Measurements from ENCODE around the gene RHOBTB3.

Gene RHOBTB3

DNA sequence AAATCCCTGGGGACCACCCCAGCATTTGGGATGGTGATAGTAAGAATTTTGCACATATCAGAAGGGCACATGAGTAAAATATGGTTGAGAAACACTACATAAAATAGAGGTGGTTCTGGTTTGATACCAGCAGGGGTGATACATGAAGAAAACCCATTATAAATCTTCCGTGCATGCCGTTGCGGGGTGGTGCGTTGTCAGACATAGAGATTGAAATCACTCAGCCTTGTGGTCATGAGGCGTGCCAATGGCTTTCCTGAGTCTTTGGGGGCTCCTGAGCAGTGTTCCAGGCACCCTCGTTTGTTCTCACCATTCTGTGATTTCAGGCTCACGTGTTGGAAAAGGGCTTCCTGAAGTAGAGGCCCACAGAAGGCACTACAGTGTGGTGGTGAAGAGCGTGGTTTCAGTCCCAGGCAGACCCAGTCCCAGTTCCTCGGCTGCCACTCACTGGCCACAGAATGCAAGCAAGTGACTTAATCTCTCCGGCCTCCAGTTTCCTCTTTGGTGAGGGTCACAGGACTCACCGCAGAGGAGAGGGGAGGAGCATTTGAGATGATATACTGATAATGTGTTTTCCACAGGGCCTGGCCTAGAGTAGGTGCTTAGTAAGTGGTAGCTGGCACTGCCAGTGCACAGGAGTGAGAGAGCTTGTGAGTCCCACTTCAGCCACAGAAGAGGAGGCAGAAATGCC lies 111.9 kb downstream of the RHOBTB3 start:
- DNase-seq, result peak; percentile 64

DNA sequence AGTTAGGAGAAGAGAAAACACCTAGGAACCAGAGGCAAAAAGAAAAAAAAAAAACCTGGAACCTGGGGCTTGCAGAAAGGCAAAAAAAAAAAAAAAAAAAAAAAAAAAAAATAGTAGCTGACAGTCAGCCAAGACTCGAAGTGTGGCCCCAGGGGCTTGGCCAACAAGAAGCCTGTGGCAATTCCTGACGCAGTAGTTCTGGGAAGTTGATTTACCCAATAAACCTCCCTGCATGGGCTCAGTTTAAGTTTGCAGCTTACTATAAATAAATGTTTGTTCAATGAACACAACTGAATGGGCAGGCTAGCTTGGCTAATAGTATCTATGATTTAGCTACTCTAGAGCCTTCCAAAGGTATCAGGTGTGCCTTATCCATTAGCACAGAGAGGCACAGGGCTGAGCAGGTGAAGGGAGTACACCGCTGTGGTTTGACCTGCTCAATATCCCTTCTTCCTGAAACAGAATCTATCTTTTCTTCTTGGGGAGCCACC lies 112.6 kb downstream of the RHOBTB3 start:
- DNase-seq, result no peak

DNA sequence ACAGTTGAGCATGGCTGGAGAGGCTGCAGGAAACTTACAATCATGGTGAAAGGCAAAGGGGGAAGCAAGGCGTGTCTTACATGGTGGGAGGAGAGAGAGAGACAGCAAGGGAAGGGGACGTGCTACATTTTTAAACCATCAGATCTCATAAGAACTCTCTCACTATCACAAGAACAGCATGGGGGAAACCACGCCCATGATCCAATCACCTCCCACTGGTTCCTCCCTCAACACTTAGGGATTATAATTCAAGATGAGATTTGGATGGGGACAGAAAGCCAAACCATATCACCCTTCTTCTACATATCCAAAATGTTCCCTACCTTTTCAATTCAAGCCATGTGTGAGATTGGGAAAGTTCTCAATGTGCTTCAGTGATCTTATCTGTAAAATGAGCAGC lies 114.3 kb downstream of the RHOBTB3 start:
- DNase-seq, result no peak

Measured in NCI-H2029 treated with DMSO at 0.1 percent for 48 hours (cell line).